DND-41 (cell line): ENCODE data around the gene MAP7D3.

Experiments used
- EZH2 ChIP-seq: IDR thresholded peaks from 3 replicates; pipeline ENCODE4 v1.6.1; 2012; ENCODE audit warnings: borderline replicate concordance, low read depth, mild to moderate bottlenecking, moderate library complexity, low read length, inconsistent platforms; ENCODE audit not compliant: severe bottlenecking
- TF ChIP-seq, protein P1 (sequence below): IDR thresholded peaks from 2 replicates; pipeline ENCODE4 v1.5.1; 2012; ENCODE audit warnings: borderline replicate concordance, low read length, moderate library complexity, mild to moderate bottlenecking; ENCODE audit not compliant: poor library complexity, severe bottlenecking; ENCODE audit errors: extremely low read depth

DNA sequence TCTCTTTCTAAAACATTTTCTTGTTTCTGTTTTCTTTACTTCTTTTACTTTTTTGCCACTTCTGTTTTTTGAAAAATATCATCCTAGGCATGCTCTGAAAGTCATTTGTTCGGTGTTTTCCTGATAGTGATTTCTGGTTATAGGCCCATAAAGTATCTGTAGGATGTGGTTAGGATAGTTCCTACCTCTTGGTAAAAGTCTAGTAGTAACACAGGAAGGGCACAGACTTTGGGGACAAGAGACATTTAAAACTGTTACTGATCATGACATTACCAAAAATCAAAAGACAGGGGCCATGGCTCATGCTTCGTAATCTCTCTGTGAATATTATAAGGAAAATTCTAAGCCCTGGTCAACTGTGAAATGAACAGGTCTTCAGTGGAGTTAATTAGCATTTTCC, 59.1 kb downstream of the MAP7D3 start:
- TF ChIP-seq EZH2, result no peak
- TF ChIP-seq, protein P1, sequence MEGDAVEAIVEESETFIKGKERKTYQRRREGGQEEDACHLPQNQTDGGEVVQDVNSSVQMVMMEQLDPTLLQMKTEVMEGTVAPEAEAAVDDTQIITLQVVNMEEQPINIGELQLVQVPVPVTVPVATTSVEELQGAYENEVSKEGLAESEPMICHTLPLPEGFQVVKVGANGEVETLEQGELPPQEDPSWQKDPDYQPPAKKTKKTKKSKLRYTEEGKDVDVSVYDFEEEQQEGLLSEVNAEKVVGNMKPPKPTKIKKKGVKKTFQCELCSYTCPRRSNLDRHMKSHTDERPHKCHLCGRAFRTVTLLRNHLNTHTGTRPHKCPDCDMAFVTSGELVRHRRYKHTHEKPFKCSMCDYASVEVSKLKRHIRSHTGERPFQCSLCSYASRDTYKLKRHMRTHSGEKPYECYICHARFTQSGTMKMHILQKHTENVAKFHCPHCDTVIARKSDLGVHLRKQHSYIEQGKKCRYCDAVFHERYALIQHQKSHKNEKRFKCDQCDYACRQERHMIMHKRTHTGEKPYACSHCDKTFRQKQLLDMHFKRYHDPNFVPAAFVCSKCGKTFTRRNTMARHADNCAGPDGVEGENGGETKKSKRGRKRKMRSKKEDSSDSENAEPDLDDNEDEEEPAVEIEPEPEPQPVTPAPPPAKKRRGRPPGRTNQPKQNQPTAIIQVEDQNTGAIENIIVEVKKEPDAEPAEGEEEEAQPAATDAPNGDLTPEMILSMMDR, result no peak
